OCI-LY7 (cell line): ENCODE data around the gene FCHSD2. TPM values are rescaled to one million over a fixed set of nuclear protein-coding genes. Genes with fewer than 3 reads are reported as not detected.

Experiments used
- BruUV-seq: library from RNA; stranded (reverse); fragments of 400-500 nt; replicated peaks from 2 replicates; lab custom pipeline; 2021; lab: Mats Ljungman, UMichigan
- CTCF ChIA-PET: fragments of 300-600 bp; sonication (Branson Sonifier 250); formaldehyde crosslinking; loops from one replicate; lab custom pipeline; 2022; ENCODE audit warnings: antibody characterized with exemption; ENCODE audit not compliant: unreplicated experiment; lab: Charles Lee
- POLR2A ChIA-PET: fragments of 300-600 bp; sonication (Branson Sonifier 250); formaldehyde crosslinking; loops from one replicate; lab custom pipeline; 2022; ENCODE audit warnings: antibody characterized with exemption; lab: Charles Lee
- DNase-seq: peaks from one replicate; pipeline ENCODE4 v3.0.0-alpha.2; 2015; ENCODE audit warnings: low spot score
- H2AFZ ChIP-seq: fragments of 200-600 bp; sonication (generic), shearing (Covaris generic); 2 replicates; pipeline ENCODE4 v1.6.1; 2014; ENCODE audit warnings: mild to moderate bottlenecking, antibody characterized with exemption, low read length, moderate library complexity
- H3K27ac ChIP-seq: fragments of 200-600 bp; sonication (generic); 2 replicates; pipeline ENCODE4 v1.5.1; 2014; ENCODE audit warnings: mixed run types, low read depth, mild to moderate bottlenecking, moderate library complexity, low read length, inconsistent platforms; ENCODE audit not compliant: poor library complexity, severe bottlenecking
- H3K36me3 ChIP-seq: fragments of 200-600 bp; sonication (generic); 2 replicates; pipeline ENCODE4 v1.6.1; 2014; ENCODE audit warnings: mild to moderate bottlenecking, antibody characterized with exemption, low read length, moderate library complexity, mixed read lengths; ENCODE audit not compliant: insufficient read depth
- H3K4me1 ChIP-seq: fragments of 200-600 bp; sonication (generic); 2 replicates; pipeline ENCODE4 v1.5.1; 2014; ENCODE audit warnings: mild to moderate bottlenecking, low read length; ENCODE audit not compliant: insufficient read depth, poor library complexity, severe bottlenecking
- H3K4me2 ChIP-seq: fragments of 200-600 bp; sonication (generic); 2 replicates; pipeline ENCODE4 v1.6.1; 2014; ENCODE audit warnings: mild to moderate bottlenecking, low read length
- H3K4me3 ChIP-seq: fragments of 200-600 bp; sonication (generic); 2 replicates; pipeline ENCODE4 v1.5.1; 2014; ENCODE audit warnings: mild to moderate bottlenecking, low read depth, low read length; ENCODE audit not compliant: poor library complexity, severe bottlenecking
- H3K79me2 ChIP-seq: fragments of 200-600 bp; sonication (generic); 2 replicates; pipeline ENCODE4 v1.6.1; 2016; ENCODE audit warnings: low read depth, mild to moderate bottlenecking, low read length, moderate library complexity, mixed read lengths; ENCODE audit not compliant: insufficient read depth
- H3K9me2 ChIP-seq: fragments of 200-600 bp; sonication (generic); 2 replicates; pipeline ENCODE4 v1.6.1; 2016; ENCODE audit warnings: mild to moderate bottlenecking, low read length, mixed read lengths; ENCODE audit not compliant: insufficient read depth
- H3K9me3 ChIP-seq: fragments of 200-600 bp; sonication (generic); 2 replicates; pipeline ENCODE4 v1.6.1; 2014; ENCODE audit warnings: mild to moderate bottlenecking, mixed run types, low read length, mixed read lengths
- H4K20me1 ChIP-seq: fragments of 200-600 bp; sonication (generic); 2 replicates; pipeline ENCODE4 v1.6.1; 2014; ENCODE audit warnings: mild to moderate bottlenecking, antibody characterized with exemption, low read length, moderate library complexity, mixed read lengths; ENCODE audit not compliant: insufficient read depth
- CTCF ChIP-seq: fragments of 200-600 bp; sonication (generic); conservative IDR thresholded peaks from 2 replicates; pipeline ENCODE4 v1.5.1; 2014; ENCODE audit warnings: mild to moderate bottlenecking, antibody characterized with exemption, low read length, moderate library complexity, mixed read lengths
- EZH2phosphoT487 ChIP-seq: fragments of 200-600 bp; sonication (generic); IDR thresholded peaks from 2 replicates; pipeline ENCODE4 v1.6.1; 2018; ENCODE audit warnings: low read depth, borderline replicate concordance, mild to moderate bottlenecking, mixed run types, antibody characterized with exemption, low read length, moderate library complexity, mixed read lengths
- intact Hi-C: fragments of 100-400 bp; cut with micrococcal nuclease; formaldehyde crosslinking; loops from one replicate; pipeline ENCODE4 v1.10.0; 2022; ENCODE audit not compliant: unreplicated experiment
- small RNA-seq: library from RNA; depleted of rRNA; stranded (forward); fragments of <200 nt; gene quantifications from one replicate; pipeline ENCODE3, GENCODE V24; 2014
- total RNA-seq, 2 experiments: library from RNA; depleted of rRNA in 1 of 2; stranded (reverse); fragments of >200 nt in 1 of 2; shearing (Covaris generic) in 1 of 2; gene quantifications; 2 replicates each; pipeline ENCODE4 v1.2.3, GENCODE V29; 2014 to 2022

Gene FCHSD2
- total RNA-seq, 2 experiments from 2014 or later: 39.0 to 147 TPM

DNA sequence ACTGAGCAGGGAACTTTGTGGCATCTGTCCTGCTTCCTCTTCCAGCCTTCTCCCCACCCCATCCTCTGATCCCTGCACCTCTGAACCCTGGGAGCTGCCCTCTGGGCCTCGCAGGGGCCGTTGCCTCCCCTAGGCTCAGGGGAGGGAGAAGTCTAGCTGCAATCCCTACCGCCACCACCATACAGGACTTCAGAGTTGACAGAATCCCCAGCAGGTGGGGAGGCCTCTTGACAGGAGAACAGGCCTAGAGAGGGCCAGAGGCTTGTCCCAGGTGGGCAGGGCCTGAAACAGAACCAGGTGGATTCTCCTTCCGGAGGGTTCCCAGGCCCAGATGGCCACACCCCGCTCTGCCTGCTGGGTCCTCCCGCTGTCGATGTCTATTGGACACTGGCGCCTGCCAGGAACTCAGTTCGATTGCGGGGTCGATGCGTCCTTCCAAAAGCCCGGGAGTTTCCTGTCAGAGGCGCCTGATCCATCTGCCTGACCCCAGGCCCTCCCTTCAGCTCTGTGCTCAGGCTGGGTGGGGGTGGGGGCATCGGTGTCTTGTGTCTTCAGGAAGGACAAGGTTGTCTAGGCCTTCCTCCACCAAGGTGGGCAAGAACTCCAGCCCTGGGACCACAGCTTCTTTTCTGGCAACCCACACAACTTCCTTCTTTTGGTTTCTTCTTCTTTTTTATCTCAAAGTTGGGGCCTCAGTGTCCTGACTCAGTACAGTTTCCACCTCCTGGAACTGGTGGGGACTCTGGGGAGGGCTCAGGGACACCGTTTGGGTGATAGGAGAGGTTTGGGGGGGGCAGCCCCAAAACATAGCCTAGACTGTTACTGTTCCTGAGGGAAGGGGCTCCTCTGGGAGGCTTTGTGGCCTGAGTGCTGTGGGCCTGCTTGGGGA lies 354.7 kb downstream of the FCHSD2 start:
- Histone ChIP-seq H2AFZ (no peak overlapping the region), H3K4me2 (peak overlapping the region; percentile 17; the same call in 1 of the 2 replicates), H3K79me2 (no peaks in the 10 kb centered on the region), H3K4me3 (no peak overlapping the region), H3K27ac (no peak overlapping the region), H3K4me1 (peaks cover 18% of the 10 kb centered on the region), H3K36me3 (no peaks in the 10 kb centered on the region), H3K9me3 (no peaks in the 10 kb centered on the region), H3K9me2 (no peaks in the 10 kb centered on the region), H4K20me1 (no peaks in the 10 kb centered on the region)
- TF ChIP-seq EZH2phosphoT487 (no peak), CTCF (peak; percentile 47; the same call in 1 of the 2 replicates)
- POLR2A ChIA-PET: no interaction called here
- intact Hi-C loops: no loop called here
- CTCF ChIA-PET: interaction anchor here (0.5 to 1.1 kb wide), 2 partner anchors 50 to 64 kb away, joined by 3 to 4 read pairs; no protein-coding TSS in a partner anchor
- no TSS peak for BruUV-seq
- peak; percentile 54 for DNase-seq

Small RNAs within 50 kb of the gene (small RNA-seq; reads per million reads assigned to genes)
- not detected for gene RNU6-672P

Other genes starting within 250 kb of the FCHSD2 start
- not detected in 2 replicates for gene P2RY2, start 76.0 kb upstream of the FCHSD2 start, total RNA-seq (2014; rRNA removed; shearing (Covaris generic))
- gene P2RY2, start 76.0 kb upstream of the FCHSD2 start, total RNA-seq (2022): not detected in 2 replicates
- gene P2RY6, start 130.0 kb upstream of the FCHSD2 start, total RNA-seq (2014; rRNA removed; shearing (Covaris generic)): not detected in 2 replicates
- not detected in 2 replicates for gene P2RY6, start 130.0 kb upstream of the FCHSD2 start, total RNA-seq (2022)
- gene ARHGEF17, start 166.0 kb upstream of the FCHSD2 start, total RNA-seq (2014; rRNA removed; shearing (Covaris generic)): 0.19 and 0.21 TPM in 2 replicates
- 0.57 and 1.4 TPM in 2 replicates for gene ARHGEF17, start 166.0 kb upstream of the FCHSD2 start, total RNA-seq (2022)
- 16.6 and 21.5 TPM in 2 replicates for gene RELT, start 234.1 kb upstream of the FCHSD2 start, total RNA-seq (2014; rRNA removed; shearing (Covaris generic))
- 24.7 and 30.8 TPM in 2 replicates for gene RELT, start 234.1 kb upstream of the FCHSD2 start, total RNA-seq (2022)